GM08714 (cell line): ENCODE measurements around the gene NPAS3.

ENCODE experiments used
- H3K4me3 ChIP-seq: fragments of 200-500 bp; sonication (Bioruptor generic); 2 replicates; pipeline ENCODE4 v1.5.1; 2014; ENCODE audit warnings: mild to moderate bottlenecking, low read length, inconsistent platforms
- ZNF274 ChIP-seq: IDR thresholded peaks from 2 replicates; pipeline ENCODE4 v1.6.1; 2012; ENCODE audit warnings: mild to moderate bottlenecking, low read depth, low read length

Gene NPAS3

DNA sequence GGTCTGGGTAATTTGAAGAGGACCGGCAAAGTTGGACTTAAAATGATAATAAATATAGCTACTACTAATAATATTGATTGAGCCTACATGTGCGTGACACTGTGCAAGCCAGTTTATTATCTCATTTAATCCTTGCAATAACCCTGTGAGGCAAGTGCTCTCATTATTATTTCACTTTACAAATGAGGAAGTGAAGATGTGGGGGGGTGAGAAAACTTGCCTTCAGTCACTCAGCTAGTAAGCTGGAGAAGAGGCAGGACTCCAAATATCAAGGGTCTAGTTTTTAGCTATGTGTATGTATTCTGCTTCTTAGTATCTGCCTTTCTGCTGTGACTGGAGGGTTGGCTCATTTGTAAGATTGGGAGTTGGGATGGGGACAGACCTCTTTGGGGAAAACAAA, 39.2 kb downstream of the NPAS3 start:
- no peak for TF ChIP-seq ZNF274
- H3K4me3 ChIP-seq, result no peak overlapping the region

DNA sequence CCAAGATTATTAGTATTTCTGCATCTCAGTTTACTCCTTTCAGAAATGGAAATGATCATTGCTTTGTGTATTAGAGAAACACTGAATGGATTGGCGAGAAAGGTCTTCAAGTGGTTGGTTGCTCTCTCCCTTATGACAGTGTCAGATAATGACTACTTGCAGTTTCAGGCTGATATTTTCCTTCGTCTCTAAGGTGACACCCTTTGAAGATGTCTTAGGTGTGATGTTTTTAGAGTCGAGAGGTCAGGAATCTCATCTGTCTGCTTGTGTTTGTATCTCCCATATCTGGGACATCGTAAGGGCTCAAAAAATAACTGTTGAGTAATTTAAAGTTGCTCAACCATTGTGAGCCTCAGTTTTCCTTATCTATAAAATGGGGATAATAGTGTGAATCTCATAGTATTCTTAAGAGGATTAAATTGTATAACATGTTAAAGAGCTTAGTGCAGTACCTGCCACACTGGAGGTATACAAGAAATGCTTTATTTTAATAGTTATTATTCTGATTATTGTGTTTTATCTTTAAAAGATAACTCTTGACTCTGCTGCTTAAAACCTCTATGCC, 40.1 kb downstream of the NPAS3 start:
- no peak for TF ChIP-seq ZNF274
- no peak overlapping the region for H3K4me3 ChIP-seq

- no peak overlapping the region for H3K4me3 ChIP-seq
- TF ChIP-seq ZNF274, result no peak
Measured at GRCh38 chr14:32980178-32980901, 41.7 kb downstream of the NPAS3 start.

- H3K4me3 ChIP-seq, result no peak overlapping the region
- TF ChIP-seq ZNF274, result no peak
Measured at GRCh38 chr14:32980902-32981501, 42.3 kb downstream of the NPAS3 start.

- TF ChIP-seq ZNF274, result no peak
- no peak overlapping the region for H3K4me3 ChIP-seq
Measured at GRCh38 chr14:32984241-32984930, 45.7 kb downstream of the NPAS3 start.

DNA sequence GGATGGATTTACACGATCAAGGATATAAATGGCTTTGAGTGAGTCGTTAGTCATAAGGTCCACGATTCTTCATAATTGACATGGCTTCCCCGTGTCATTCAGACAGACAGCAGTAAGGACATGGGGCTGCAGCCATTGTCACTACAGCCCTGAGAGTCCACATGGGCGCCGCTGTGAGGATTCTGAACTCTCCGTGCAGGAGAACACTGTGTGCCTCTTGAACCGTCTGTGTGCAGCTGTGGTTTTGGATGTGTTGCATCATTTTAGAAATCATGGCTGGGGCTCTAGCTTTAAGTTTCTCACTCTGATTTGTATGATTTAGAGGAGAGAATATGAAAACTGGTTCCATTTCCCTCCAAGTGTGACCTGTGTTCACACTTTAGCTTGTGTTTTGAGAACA, 47.2 kb downstream of the NPAS3 start:
- no peak for TF ChIP-seq ZNF274
- H3K4me3 ChIP-seq, result no peak overlapping the region

DNA sequence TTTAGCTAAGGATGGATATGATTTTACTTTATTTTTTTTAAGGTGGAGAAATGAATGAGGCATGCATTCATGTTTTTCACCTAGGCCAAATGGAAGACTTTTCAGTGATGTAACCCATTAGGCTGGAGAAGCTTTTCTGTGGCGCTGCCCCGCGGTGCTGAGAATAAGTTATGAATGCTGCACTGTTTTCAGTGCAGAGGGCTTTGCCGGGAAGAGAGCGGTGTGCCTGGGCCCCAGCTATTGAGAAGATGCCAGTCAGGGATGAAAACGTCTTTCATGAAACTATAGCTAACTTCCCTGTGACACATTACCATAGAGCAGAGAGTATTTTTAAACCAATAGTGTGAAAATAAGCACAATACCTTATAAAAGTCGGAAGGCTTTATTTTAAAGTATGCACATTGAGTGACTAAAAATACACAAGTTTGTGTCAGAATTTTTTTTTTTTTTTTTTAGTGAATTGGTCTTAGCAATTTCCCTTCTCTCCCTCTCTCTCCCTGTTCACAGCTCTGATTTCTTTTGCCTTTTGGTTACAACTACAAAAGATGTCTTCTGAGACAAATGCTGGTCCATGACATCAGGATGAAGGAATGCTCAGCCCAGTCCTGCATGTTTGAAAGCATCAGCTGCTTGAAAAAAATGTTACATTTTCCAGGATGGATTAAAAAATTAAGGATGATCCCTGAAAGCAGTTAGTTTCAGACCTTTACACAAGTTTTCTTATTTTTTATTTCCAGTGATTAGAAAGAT, 48.3 kb downstream of the NPAS3 start:
- TF ChIP-seq ZNF274, result no peak
- no peak overlapping the region for H3K4me3 ChIP-seq

DNA sequence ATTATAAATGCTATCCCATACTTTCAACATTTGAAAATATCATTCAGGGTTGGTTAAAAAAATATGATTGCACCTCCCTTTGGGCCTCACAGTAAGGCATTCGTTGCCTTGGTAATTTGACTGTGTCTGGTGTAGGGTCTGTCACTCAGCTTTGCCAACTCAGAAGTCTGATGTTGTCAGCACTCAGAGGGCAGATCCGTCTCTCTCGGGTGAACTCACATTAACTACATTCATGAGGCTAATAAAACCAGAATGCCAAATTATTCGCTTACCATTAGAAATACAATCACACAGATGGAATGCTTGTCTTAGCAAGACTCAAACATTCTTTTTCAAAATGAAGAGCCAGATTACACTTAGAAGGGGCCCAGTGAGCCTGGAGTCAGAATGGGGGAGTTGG, 53.0 kb downstream of the NPAS3 start:
- TF ChIP-seq ZNF274, result no peak

DNA sequence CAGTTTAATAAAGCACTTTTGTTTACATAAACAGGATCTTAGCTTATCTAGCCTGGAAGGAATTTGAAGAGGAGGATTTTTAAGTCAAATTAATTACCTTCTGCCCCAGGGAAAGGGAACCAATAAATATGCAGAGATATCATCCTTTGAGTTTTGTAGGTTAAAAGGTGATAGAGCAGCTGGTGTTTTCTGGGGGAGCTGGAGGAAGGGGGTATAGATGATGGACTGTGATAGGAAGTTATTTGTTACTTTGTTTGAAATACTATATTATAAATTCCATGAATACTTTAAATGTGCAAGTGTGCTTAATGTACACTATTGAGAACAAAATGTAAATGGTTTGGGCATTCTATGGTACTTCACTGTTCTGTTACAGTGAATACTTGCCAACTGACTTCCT, 55.2 kb downstream of the NPAS3 start:
- TF ChIP-seq ZNF274, result no peak
- H3K4me3 ChIP-seq, result no peak overlapping the region

More for the DNA sequence above, 53.0 kb downstream of the NPAS3 start:
- no peak overlapping the region for H3K4me3 ChIP-seq

DNA sequence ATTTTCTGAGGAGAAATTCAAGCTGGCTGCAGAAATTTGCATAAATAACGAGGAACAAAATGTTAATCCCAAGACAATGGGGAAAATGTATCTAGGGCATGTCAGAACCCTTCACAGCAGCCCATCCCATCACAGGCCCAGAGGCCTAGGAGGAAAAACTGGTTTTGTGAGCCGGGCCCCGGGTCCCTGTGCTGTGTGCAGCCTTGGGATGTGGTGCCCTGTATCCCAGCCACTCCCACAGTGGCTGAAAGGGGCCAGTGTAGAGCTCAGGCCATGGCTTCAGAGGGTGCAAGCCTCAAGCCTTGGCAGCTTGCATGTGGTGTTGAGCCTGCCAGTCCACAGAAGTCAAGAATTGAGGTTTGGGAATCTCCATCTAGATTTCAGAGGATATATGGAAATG, 57.7 kb downstream of the NPAS3 start:
- no peak overlapping the region for H3K4me3 ChIP-seq
- TF ChIP-seq ZNF274, result no peak

DNA sequence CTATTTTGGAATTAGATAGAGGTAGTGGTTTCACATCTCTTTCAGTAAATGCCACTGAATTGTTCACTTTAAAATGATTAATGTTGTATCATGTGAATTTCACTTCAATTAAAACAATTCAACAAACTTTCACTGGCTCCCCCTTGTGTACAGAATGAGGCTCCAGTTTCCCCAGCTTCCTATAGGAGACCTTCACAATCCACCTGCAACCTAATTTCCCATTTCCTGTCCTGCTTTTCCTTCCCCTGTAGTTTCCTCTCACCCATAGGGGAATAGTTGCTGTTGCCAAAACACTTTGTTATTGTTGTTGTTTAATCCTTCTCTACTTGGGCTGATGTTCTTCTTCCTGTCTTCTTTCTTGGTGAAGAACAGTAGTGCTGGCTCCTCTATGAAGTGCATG, 59.8 kb downstream of the NPAS3 start:
- H3K4me3 ChIP-seq, result no peak overlapping the region
- no peak for TF ChIP-seq ZNF274

DNA sequence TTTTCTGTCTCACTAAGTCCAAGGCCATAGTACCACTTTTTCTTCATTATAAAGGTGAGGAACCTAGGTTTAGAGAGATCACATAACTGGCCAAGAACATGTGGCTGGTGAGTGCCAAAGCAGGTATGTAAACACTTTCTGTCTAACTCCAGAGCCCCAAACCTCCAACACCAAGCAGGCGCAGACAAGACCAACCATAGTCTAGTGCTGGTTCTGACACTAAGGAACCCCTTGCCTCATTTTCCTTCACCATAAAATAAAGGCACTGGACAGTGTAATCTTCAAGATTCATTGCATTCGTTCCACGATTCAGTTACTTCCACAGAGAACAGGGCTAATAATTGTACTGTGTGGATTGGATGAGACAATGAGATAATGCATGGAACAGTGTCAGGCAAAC, 71.0 kb downstream of the NPAS3 start:
- no peak for TF ChIP-seq ZNF274
- H3K4me3 ChIP-seq, result no peak overlapping the region

DNA sequence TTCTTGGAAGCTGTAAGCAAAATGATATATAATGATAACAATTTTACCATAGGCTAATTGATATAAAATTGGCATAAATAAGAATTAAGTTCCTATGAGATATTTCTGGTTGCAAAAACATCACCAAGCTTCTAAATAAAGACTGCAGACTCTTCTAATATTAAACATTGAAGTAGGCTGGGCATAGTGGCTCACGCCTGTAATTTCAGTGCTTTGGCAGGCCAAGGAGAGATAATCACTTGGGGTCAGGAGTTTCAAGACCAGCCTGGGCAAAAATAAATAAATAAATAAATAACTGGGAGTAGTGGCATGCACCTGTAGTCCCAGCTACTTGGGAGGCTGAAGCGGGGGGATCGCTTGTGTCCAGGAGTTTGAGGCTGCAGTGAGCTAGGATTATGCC, 71.8 kb downstream of the NPAS3 start:
- no peak for TF ChIP-seq ZNF274
- H3K4me3 ChIP-seq, result no peak overlapping the region

- H3K4me3 ChIP-seq, result no peak overlapping the region
- no peak for TF ChIP-seq ZNF274
Measured at GRCh38 chr14:33014710-33015109, 76.0 kb downstream of the NPAS3 start.
